Stimulated activated CD8-positive, alpha-beta memory T cell treated with anti-CD3 and anti-CD28 coated beads, Interleukin-15, amount 100 ng/mL, for 1 hour (primary cell): Measurements from ENCODE around the gene AK3.
A peak's percentile ranks its signal among the peaks of the same experiment; 100 is the strongest.

ENCODE experiments used
- DNase-seq: peaks from one replicate; pipeline ENCODE4 v3.0.0-alpha.2; 2020; ENCODE audit warnings: low read depth

Gene AK3

DNA sequence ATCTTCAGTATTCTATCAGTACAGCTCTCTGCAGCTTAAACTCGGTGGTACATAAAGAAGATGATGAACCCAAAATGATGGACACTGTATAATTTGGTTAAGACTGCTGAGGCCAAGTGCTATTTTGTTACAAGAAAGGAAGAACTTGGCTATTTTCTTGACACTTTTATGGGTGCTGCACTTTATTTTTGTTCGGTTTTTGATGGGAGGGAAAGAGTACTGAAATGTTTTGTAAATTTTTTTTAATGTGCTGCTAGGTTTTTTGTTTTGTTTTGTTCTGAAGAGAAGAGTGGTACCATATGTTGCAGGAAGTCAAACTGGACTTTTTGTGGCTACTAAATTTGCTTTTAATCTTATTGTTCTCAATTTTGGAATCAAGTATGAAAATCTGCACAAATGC is 35.0 kb downstream of the AK3 start:
- no peak for DNase-seq

DNA sequence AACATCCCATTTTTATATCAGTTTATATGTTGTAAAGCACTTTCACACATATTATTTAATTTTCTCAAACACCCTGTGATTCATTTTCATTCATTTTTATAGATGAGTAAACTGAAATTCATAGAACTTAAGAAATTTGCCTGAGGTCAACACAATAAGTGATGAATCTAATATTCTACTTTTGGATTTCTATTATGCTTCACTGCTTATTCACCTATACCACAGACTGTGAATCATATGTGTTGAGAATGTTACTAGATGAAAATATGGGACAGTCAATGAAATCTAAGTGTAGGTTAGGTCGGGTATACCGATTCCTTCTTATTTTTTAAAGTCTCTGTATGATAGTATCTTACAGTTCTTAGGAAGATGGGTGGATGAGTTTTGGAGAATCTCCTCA is 36.9 kb downstream of the AK3 start:
- no peak for DNase-seq

- no peak for DNase-seq
These were observed 39.5 kb downstream of the AK3 start for GRCh38 chr9:4701526-4701925.

DNA sequence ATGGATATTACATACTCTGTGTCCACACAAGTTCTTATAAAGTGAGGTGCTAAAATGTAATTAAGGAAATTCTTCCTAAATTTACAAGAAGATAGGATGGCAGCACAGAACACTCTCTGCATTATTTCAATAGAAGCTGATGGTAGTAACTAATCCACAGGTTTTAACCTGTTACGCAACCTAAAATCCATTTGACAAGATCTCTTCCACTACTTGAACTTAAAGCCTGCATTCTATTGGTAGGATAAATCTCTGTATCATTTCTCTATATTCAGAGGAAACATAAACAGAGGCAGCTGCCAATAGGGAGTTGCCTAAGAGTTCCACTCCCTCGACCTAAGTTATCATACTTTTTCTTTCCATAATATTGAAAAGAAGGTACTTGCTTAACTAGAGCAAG is 40.1 kb downstream of the AK3 start:
- DNase-seq: no peak

DNA sequence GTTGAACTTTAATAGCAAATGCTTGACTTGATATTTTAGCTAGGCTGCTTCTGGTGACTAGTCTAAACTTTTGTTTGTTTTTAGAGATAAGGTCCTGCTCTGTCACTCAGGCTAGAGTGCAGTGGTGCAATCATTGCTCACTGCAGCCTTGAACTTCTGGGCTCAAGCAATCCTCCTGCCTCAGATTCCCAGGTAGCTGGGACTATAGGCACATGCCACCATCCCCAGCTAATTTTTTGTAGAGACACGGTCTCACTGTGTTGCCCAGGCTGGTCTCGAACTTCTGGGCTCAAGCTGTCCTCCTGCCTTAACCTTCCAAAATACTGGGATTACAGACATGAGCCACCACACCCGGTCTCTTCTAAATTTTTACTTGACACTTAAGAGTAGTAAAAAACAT is 40.9 kb downstream of the AK3 start:
- no peak for DNase-seq

DNA sequence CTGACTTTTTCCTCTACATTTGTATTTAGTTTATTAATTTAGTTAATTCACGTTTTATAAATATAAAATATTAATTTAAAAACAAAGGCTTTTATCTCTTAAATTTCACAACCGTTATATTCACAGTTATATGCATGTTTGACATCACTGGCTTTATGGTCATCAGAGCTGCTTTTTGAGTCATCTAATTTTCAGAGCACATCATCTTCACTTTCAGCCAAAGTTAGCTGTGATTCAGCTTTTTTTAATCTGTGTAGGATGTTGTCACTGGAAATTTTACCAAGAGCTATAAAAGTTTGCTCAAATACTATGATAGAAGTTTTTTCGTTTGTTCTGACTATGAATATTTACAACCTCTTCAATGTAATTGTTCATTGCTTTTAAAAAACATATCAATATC is 49.2 kb downstream of the AK3 start:
- no peak for DNase-seq

GRCh38 chr9:4690144-4690543 is 50.9 kb downstream of the AK3 start:
- no peak for DNase-seq

- DNase-seq: no peak
These were observed 51.3 kb downstream of the AK3 start for GRCh38 chr9:4689687-4690104.

DNA sequence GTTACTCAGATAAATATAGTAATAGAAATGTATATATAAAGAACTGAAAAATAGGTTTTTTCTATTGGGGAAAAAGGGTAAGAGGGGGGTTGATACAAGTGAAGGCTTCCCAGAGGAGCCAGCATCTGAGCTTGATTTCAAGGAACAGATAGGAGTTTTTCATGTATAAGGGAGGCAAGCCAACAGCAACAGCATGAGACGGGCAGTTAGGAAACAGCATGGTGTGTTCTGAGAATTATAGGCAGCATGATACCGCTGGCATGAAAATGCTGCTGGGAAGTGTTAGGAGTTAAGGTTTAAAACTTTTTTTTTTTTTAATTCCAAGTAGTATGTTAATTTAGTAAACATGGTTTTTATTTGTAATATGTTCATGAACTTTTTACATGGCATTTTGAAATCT is 52.0 kb downstream of the AK3 start:
- DNase-seq: no peak

DNA sequence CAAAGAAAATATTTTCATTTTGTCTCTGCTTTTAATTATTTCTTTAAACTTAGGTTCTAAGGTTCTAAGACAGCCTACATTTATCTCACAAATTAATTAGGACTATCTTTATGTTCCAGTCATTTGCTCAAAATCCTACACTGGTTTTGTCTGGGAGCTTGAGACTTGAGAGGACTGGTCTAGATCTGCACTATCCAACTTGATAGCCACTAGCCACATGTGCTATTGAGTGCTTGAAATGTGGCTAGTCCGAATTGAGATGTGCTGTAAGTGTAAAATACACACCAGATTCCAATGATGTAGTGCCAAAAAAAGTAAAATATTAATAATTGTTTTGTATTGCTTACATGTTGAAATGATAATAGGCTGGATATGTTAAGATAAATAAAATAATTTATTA is 54.4 kb downstream of the AK3 start:
- DNase-seq: no peak

DNA sequence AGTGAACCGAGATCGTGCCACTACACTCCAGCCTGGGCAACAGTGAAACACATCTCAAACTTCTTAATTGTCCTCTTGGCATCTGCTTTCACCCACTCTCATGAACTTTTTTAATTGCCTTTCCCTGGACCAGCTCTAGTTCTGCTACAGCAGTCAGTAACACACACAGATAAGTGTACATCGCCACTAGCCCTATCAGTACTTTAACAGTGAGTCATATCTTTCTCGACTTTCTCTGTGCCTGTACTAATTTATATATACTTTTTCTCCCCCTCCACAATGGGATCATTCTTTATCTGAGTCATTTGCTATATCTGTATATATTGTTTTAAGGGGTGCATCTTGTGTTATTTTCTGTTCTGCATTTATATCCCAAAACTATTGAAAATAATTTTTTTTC is 54.9 kb downstream of the AK3 start:
- no peak for DNase-seq

DNA sequence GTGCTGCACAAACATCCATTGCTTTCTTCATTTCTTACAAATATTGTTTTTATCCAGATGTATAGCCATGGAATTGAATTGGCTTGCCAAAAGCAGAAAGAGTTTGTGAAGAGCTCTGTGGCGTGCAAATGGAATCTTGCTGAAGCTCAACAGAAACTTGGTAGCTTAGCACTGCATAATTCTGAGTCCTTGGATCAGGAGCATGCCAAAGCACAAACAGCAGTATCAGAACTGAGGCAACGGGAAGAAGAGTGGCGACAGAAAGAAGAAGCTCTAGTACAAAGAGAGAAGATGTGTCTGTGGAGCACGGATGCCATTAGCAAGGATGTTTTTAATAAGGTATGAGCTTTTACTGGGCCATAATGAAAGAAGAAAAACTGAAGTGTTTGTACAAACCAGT is 56.2 kb downstream of the AK3 start:
- DNase-seq: no peak

GRCh38 chr9:4680750-4681149 is 60.3 kb downstream of the AK3 start:
- no peak for DNase-seq

- no peak for DNase-seq
These were observed 60.9 kb downstream of the AK3 start for GRCh38 chr9:4680173-4680525.

DNA sequence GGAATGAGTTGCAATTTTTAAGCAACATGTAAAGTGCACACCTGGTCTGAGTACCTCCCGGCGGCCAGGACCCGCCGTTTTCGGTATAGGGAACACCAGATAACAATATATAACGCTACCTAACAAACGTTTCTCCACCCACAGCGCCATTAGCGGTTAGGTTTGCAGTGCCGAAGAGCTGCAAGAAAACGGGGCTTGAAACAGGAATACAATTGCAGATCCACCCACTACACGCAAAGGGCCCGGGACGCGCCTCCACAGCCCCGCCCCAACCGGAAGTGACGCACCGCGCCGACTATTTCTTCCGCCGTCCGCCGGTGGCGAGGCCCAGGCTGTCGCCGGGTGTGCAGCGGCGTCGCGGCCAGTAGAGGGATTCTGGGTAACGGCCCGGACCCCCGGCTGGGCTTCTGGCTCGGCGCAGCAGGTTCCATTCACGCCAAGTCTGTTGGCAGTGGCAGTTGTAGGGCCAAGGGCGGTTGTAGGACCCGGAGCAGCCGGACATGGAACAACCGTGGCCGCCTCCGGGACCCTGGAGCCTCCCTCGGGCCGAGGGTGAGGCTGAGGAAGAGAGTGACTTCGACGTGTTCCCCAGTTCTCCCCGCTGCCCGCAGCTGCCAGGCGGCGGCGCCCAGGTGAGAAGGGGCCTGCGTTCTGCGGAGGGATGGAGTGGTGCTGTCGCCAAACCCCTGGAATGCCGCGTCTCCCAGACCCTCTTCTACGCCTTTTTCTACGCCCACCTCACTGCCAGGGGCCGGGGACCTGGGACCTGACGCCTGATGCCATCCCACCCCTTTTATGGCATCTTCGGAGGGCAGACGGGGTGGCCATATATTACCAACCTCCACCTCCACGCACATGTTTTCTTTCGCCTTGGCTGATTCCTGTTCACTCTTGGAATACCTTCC is 61.5 kb downstream of the AK3 start, which contains the start of gene CDC37L1:
Gene CDC37L1, plus strand, starts transcription at position 302 of the 905 bp plus-strand sequence. Its CDS starts 199 bp downstream, at position 501.
- peak; percentile 99 for DNase-seq

DNA sequence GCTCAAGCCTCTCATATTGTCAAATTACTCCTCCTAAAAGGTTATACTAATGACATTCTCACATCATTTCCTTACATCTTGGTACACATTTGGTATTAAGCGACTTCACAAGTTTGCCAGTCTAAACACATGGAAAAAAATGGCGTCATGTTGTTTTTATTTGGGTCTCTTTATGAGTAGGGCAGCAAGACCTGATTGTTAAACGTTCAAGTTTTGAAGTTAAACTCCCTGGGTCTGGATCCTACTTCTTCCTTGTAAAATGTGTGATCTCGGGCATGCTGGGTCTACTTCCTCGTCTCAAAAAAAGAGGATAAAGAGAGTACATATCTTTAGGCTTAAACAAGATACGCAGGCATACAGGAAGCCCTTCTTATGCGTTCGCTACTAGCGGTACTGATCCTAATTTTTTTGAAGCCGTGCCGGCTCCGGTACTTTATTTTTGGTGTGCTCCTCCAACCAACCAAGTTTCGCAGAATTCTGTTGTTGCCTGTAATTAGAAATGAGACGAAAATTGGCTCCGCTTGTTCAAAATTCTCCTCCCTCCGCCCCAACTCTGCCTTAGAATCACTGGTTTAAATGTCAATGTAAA is 62.2 kb downstream of the AK3 start:
- no peak for DNase-seq

DNA sequence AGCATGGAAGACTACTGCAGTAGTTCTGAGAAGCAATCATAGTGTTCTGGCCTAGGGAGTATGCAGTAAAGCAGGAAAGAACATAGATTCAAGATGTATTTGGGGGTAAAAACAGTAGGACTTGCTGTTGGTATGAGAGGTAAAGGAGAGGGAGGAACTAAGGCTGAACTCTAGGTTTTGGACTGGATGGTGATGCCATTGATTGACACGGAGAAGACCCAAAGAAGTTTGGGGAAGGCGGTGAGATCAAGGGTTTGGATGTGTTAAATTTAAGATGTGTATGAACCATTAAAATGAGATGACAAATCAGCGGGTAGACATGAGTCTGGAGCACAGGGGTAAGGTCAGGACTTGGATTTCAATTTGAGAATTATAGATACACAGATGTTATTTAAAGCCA is 63.6 kb downstream of the AK3 start:
- DNase-seq: no peak

- DNase-seq: no peak
These were observed 66.2 kb downstream of the AK3 start for GRCh38 chr9:4674783-4675182.

- no peak for DNase-seq
These were observed 69.3 kb downstream of the AK3 start for GRCh38 chr9:4671737-4672136.

DNA sequence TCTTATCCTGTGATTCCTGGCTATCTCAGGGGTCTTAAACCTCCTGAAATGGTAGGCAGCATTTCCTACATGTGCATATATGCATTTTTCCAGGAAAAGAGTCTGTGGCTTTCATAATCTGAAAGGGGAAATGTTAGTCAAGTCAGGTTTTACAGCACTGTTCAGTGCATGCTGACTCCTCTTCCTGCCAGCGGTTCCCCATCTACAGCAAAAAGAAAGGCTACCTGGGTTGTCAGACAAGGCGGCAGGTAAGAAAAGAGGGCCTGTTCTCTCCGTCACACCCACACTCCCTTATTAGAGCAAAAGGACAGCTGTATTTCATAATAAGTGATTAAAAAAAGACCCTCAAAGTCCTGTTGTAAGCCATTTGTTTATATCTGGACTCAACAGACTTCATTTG is 70.4 kb downstream of the AK3 start:
- DNase-seq: no peak

DNA sequence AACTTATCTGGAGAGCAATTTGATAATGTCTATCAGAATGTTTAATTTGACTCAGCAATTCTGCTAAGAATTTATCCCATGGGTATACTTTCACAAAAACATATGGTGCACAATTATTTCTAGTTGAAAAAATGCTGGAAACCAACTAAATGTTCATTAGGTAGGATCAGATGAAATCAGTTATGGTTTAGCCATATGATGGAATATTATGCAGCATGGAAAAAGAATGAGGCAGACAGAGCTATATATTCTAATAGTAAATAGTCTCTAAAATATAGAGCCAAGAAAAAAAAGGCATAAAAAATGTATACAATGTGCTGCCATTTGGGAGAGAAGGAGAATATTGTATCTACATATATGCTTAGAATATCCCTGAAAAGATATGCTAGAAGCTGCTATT is 71.1 kb downstream of the AK3 start:
- DNase-seq: no peak

DNA sequence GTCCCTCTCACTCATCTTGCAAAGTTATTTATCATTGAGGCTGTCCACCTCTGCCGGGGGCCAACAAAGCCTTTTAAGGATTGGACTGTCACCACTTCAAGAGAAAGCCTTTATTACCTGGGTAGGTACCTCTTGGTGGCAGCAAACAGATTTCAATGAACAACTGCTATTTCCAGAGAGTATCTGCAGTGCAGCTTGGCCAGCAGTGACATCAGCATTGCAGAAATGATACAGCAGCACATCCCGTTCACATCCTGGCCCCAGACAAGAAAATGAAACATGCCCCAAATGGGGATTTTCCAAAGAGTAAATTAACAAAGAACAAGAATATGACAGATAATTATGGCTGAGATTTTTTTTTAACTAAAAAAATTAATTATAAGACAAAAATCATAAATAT is 72.4 kb downstream of the AK3 start:
- no peak for DNase-seq

DNA sequence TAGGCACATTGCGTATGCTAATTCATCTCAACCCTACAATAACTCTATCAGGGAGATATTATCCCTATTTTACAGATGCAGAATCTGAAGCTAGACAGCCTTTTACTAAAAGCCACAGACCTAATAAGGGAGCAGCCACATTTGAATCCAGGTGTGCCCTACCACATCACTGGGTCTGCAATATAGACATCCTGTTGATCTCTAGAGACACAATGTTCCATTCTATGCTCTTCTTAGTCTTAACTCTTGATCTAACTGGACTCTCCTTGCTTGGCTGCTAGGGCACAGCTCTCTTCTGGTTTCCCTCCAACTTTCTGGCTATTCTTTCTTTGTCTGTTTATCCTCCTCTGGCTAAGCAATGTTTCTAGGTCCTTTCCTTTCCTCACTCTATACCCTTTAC is 73.3 kb downstream of the AK3 start:
- no peak for DNase-seq
